PC-9 (cell line): ENCODE measurements around the gene C10orf143. TPM values are rescaled to one million over a fixed set of nuclear protein-coding genes. Genes with fewer than 3 reads are reported as not detected.

ENCODE experiments used
- BruUV-seq: library from RNA; stranded (reverse); fragments of 400-500 nt; replicated peaks from 2 replicates; lab custom pipeline; 2021; lab: Mats Ljungman, UMichigan
- CTCF ChIA-PET: fragments of 300-600 bp; sonication (Branson Sonifier 250); formaldehyde crosslinking; loops from one replicate; lab custom pipeline; 2022; ENCODE audit warnings: antibody characterized with exemption; lab: Charles Lee
- POLR2A ChIA-PET: fragments of 300-600 bp; sonication (Branson Sonifier 250); formaldehyde crosslinking; loops from one replicate; lab custom pipeline; 2022; ENCODE audit warnings: antibody characterized with exemption; ENCODE audit not compliant: unreplicated experiment; lab: Charles Lee
- DNase-seq, 2 experiments: peaks; one replicate each; pipeline versions ENCODE4 v3.0.0 to v3.0.0-alpha.2; 2015 to 2022; ENCODE audit warnings: mixed read lengths in 1 of 2
- H2AFZ ChIP-seq: fragments of 200-600 bp; sonication (generic); 2 replicates; pipeline ENCODE4 v1.8.1; 2017; ENCODE audit warnings: antibody characterized with exemption
- H3F3A ChIP-seq: fragments of 200-600 bp; sonication (generic); 2 replicates; pipeline ENCODE4 v1.8.1; 2017; ENCODE audit warnings: antibody characterized with exemption, mild to moderate bottlenecking, low read depth; ENCODE audit not compliant: insufficient read depth
- H3K27ac ChIP-seq: fragments of 200-600 bp; sonication (generic); 2 replicates; pipeline ENCODE4 v1.6.1; 2016; ENCODE audit warnings: mixed run types
- H3K27me3 ChIP-seq: fragments of 200-600 bp; sonication (generic); 2 replicates; pipeline ENCODE4 v1.6.1; 2016; ENCODE audit warnings: low read depth, mixed run types; ENCODE audit not compliant: insufficient read depth
- H3K36me3 ChIP-seq: fragments of 200-600 bp; sonication (generic); 2 replicates; pipeline ENCODE4 v1.6.1; 2016; ENCODE audit warnings: low read depth, mixed run types
- H3K4me1 ChIP-seq: fragments of 200-600 bp; sonication (generic); replicated peaks from 2 replicates; pipeline ENCODE4 v1.6.1; 2016; ENCODE audit warnings: mixed run types; ENCODE audit not compliant: insufficient read depth
- H3K4me2 ChIP-seq: fragments of 200-600 bp; sonication (generic); 2 replicates; pipeline ENCODE4 v1.6.1; 2017; ENCODE audit warnings: mixed run types
- H3K4me3 ChIP-seq: fragments of 200-600 bp; sonication (generic); 2 replicates; pipeline ENCODE4 v1.6.1; 2016; ENCODE audit warnings: mixed run types
- H3K79me2 ChIP-seq: fragments of 200-600 bp; sonication (generic); 2 replicates; pipeline ENCODE4 v1.6.1; 2017; ENCODE audit warnings: low read depth, mixed run types
- H3K9me2 ChIP-seq: fragments of 200-600 bp; sonication (generic); 2 replicates; pipeline ENCODE4 v1.8.1; 2017; ENCODE audit warnings: mild to moderate bottlenecking; ENCODE audit not compliant: insufficient read depth
- H3K9me3 ChIP-seq: fragments of 200-600 bp; sonication (generic); 2 replicates; pipeline ENCODE4 v1.8.1; 2016; ENCODE audit warnings: low read depth; ENCODE audit not compliant: insufficient read depth
- H4K20me1 ChIP-seq: fragments of 200-600 bp; sonication (generic); 2 replicates; pipeline ENCODE4 v1.8.1; 2017; ENCODE audit not compliant: insufficient read depth
- EZH2 ChIP-seq: fragments of 200-600 bp; sonication (generic); IDR thresholded peaks from 2 replicates; pipeline ENCODE4 v1.8.0; 2017; ENCODE audit warnings: antibody characterized with exemption, low read depth
- intact Hi-C: fragments of 100-400 bp; cut with micrococcal nuclease; formaldehyde crosslinking; loops from one replicate; pipeline ENCODE4 v1.10.0; 2022; ENCODE audit not compliant: unreplicated experiment
- total RNA-seq: library from RNA; stranded (reverse); gene quantifications from 2 replicates; pipeline ENCODE4 v1.2.3, GENCODE V29; 2021
- TF ChIP-seq, protein P1 (sequence below): fragments of 200-600 bp; sonication (generic); conservative IDR thresholded peaks from 2 replicates; pipeline ENCODE4 v1.6.1; 2017; ENCODE audit warnings: mixed run types, antibody characterized with exemption, mild to moderate bottlenecking, moderate library complexity

Gene C10orf143
- total RNA-seq, 1 experiment from 2014 or later, result 2.8 TPM

DNA sequence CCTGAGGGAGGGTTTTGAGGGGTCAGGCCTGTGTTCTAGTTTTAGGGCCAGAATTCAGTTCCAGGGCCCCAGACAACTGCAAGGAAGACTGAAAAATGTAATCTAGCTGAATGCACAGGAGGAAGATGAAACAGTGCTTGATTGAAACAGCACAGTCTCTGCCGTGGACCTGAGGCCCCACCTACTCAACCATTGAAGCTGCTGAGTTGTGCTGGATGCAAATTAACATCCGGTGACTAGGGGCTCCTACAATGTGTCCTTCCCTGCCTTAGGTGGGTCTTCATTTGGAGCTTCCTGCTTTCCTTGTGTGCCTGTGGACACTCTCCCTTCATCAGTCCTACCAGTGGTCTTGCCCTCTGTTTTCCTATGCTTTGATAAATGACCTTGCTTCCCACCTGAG is 31.2 kb upstream of the C10orf143 start:
- Histone ChIP-seq H3K36me3 (no peaks in the 10 kb centered on the region), H4K20me1 (no peaks in the 10 kb centered on the region), H3K4me2 (no peak overlapping the region), H3K4me3 (no peak overlapping the region), H3K27ac (no peak overlapping the region), H3K27me3 (no peaks in the 10 kb centered on the region), H3K9me2 (no peaks in the 10 kb centered on the region), H3K9me3 (no peaks in the 10 kb centered on the region), H2AFZ (no peak overlapping the region), H3F3A (no peaks in the 10 kb centered on the region), H3K4me1 (no peaks in the 10 kb centered on the region), H3K79me2 (peaks cover 38% of the 10 kb centered on the region)
- intact Hi-C loops, result no loop called here
- ChIA-PET POLR2A (interaction anchor here (0.5 kb wide), 1 partner anchor 31 kb away, joined by 3 read pairs; no protein-coding TSS in a partner anchor), CTCF (no interaction called here)
- no TSS peak for BruUV-seq
- TF ChIP-seq, protein P1, sequence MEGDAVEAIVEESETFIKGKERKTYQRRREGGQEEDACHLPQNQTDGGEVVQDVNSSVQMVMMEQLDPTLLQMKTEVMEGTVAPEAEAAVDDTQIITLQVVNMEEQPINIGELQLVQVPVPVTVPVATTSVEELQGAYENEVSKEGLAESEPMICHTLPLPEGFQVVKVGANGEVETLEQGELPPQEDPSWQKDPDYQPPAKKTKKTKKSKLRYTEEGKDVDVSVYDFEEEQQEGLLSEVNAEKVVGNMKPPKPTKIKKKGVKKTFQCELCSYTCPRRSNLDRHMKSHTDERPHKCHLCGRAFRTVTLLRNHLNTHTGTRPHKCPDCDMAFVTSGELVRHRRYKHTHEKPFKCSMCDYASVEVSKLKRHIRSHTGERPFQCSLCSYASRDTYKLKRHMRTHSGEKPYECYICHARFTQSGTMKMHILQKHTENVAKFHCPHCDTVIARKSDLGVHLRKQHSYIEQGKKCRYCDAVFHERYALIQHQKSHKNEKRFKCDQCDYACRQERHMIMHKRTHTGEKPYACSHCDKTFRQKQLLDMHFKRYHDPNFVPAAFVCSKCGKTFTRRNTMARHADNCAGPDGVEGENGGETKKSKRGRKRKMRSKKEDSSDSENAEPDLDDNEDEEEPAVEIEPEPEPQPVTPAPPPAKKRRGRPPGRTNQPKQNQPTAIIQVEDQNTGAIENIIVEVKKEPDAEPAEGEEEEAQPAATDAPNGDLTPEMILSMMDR, result no peak
- no peak for TF ChIP-seq EZH2
- DNase-seq, result no peak

DNA sequence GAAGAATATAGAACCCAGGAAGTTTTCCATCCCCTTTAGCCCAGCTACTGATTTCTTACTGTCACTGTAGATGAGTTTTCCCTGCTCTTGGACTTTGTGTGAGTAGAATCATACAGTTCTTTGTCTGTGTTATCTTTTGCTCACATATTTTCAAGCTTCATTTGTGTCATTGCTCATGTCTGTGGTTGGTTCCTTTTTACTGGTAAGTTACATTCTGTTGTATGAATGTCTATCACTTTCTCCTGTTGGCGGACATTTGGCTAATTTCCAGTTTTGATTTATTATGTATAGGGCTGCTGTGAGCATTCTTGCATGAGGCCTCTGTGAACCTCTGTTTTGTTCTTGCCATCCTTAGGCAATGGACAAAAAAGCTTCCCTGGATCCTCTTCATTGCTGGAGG is 30.8 kb upstream of the C10orf143 start:
- ChIA-PET CTCF (no interaction called here), POLR2A (no interaction called here)
- Histone ChIP-seq H3K4me1 (no peaks in the 10 kb centered on the region), H2AFZ (no peak overlapping the region), H3K27ac (no peak overlapping the region), H3K4me3 (no peak overlapping the region), H3K9me3 (no peaks in the 10 kb centered on the region), H4K20me1 (no peaks in the 10 kb centered on the region), H3K27me3 (no peaks in the 10 kb centered on the region), H3K79me2 (peaks cover 38% of the 10 kb centered on the region), H3K9me2 (no peaks in the 10 kb centered on the region), H3K36me3 (no peaks in the 10 kb centered on the region), H3F3A (no peaks in the 10 kb centered on the region), H3K4me2 (no peak overlapping the region)
- BruUV-seq, result no TSS peak
- intact Hi-C loops, result no loop called here
- TF ChIP-seq EZH2, result no peak
- TF ChIP-seq, protein P1, result no peak
- DNase-seq, result no peak

DNA sequence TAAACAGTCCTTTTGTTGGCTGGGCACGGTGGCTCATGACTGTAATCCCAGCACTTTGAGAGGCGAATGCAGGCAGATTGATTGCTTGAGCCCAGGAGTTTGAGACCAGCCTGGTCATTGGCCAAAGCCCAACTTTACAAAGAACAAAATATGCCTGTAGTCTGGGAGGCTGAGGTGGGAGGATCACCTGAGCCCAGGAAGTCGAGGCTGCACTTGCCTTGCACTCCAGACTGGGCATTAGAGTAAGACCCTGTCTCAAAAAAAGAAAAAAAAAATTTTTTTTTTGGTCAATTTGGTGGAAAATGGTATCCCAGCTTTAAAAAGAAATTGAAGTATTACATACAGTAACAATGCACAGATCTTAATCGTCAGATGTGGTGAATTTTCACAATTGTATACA is 30.4 kb upstream of the C10orf143 start:
- Histone ChIP-seq H3K27ac (no peak overlapping the region), H3K4me2 (no peak overlapping the region), H3K36me3 (no peaks in the 10 kb centered on the region), H3K27me3 (no peaks in the 10 kb centered on the region), H3K9me3 (no peaks in the 10 kb centered on the region), H3F3A (no peaks in the 10 kb centered on the region), H3K9me2 (no peaks in the 10 kb centered on the region), H3K4me1 (no peaks in the 10 kb centered on the region), H3K4me3 (no peak overlapping the region), H4K20me1 (no peaks in the 10 kb centered on the region), H3K79me2 (peaks cover 38% of the 10 kb centered on the region), H2AFZ (no peak overlapping the region)
- BruUV-seq, result no TSS peak
- TF ChIP-seq, protein P1, result no peak
- no peak for TF ChIP-seq EZH2
- intact Hi-C loops, result no loop called here
- POLR2A ChIA-PET, result no interaction called here
- CTCF ChIA-PET, result no interaction called here
- no peak for DNase-seq
